ENCODE measurements around the gene TRPM8.
"Not testable (repeated sequence)": the region's sequence is repeated elsewhere in the genome, so short reads cannot be mapped to it uniquely, and the experiment has no call there.

Gene TRPM8

GRCh38 chr2:233917116-233917515 lies at the start of gene TRPM8:
Gene TRPM8, plus strand, starts transcription at chr2:233917373. Its CDS starts 9,165 bp downstream, at chr2:233926538.
- in situ Hi-C loops (cut with MboI; ENCODE audit: low sequenced_read_pairs) = no loop called here
- DNase-seq (ENCODE audit: low spot score in 2 of 2) = peak in 1 of 2 experiments; percentile 38
- Histone ChIP-seq H3K4me1 (no peaks in the 10 kb centered on the region), H3K9me3 (no peaks in the 10 kb centered on the region), H3K36me3 (replicated peaks) (no peaks in the 10 kb centered on the region), H3K27me3 (ENCODE audit: low read depth) (peaks cover 15% of the 10 kb centered on the region), H3K4me3 (no peak within 1 kb of the TSS)

- Histone ChIP-seq H3K9me3 (0 out of 2 replicates have a peak, but pooled peaks cover 3% of the 10 kb centered on the region), H3K36me3 (replicated peaks) (no peaks in the 10 kb centered on the region), H3K4me3 (peak within 1 kb of the TSS; percentile 29), H3K4me1 (peaks cover 5% of the 10 kb centered on the region), H3K27me3 (ENCODE audit: low read depth) (peaks cover 19% of the 10 kb centered on the region)
- in situ Hi-C loops (cut with MboI; ENCODE audit: low sequenced_read_pairs) = no loop called here
- DNase-seq (ENCODE audit: low spot score in 2 of 2) = peak; percentile 26 to 51
Observed at GRCh38 chr2:233867993-233868532, 49.1 kb upstream of the TRPM8 start, which contains the start of gene MSL3B. Gene MSL3B, minus strand, starts transcription at chr2:233868386.

GRCh38 chr2:233871432-233871831 lies 45.7 kb upstream of the TRPM8 start:
- Histone ChIP-seq H3K9me3 (0 out of 2 replicates have a peak, but pooled peaks cover 3% of the 10 kb centered on the region), H3K36me3 (replicated peaks) (no peaks in the 10 kb centered on the region), H3K4me3 (no peak overlapping the region), H3K27me3 (ENCODE audit: low read depth) (peaks cover 29% of the 10 kb centered on the region), H3K4me1 (peaks cover 5% of the 10 kb centered on the region)
- no peak for DNase-seq (ENCODE audit: low spot score in 2 of 2)
- in situ Hi-C loops (cut with MboI; ENCODE audit: low sequenced_read_pairs) = no loop called here

GRCh38 chr2:233872125-233872524 lies 45.0 kb upstream of the TRPM8 start:
- H3K9me3 ChIP-seq; in situ Hi-C loops (cut with MboI; ENCODE audit: low sequenced_read_pairs); H3K4me1 ChIP-seq; DNase-seq (ENCODE audit: low spot score in 2 of 2); H3K36me3 ChIP-seq (replicated peaks); H3K4me3 ChIP-seq: not testable (repeated sequence)
- H3K27me3 ChIP-seq (ENCODE audit: low read depth) = peaks cover 29% of the 10 kb centered on the region

GRCh38 chr2:233882353-233882752 lies 34.8 kb upstream of the TRPM8 start:
- in situ Hi-C loops (cut with MboI; ENCODE audit: low sequenced_read_pairs) = no loop called here
- Histone ChIP-seq H3K4me3 (no peak overlapping the region), H3K36me3 (replicated peaks) (no peaks in the 10 kb centered on the region), H3K4me1 (no peaks in the 10 kb centered on the region), H3K27me3 (ENCODE audit: low read depth) (peaks cover 2% of the 10 kb centered on the region; the same call in 1 of the 2 replicates), H3K9me3 (peaks cover 2% of the 10 kb centered on the region)
- no peak for DNase-seq (ENCODE audit: low spot score in 2 of 2)

GRCh38 chr2:233892793-233893192 lies 24.4 kb upstream of the TRPM8 start:
- no peaks in the 10 kb centered on the region for H3K36me3 ChIP-seq (replicated peaks)
- no peak overlapping the region for H3K4me3 ChIP-seq
- no peaks in the 10 kb centered on the region for H3K9me3 ChIP-seq
- no peak for DNase-seq (ENCODE audit: low spot score in 2 of 2)
- no peaks in the 10 kb centered on the region for H3K4me1 ChIP-seq
- H3K27me3 ChIP-seq (ENCODE audit: low read depth) = peaks cover 4% of the 10 kb centered on the region; the same call in 1 of the 2 replicates
- in situ Hi-C loops (cut with MboI; ENCODE audit: low sequenced_read_pairs) = no loop called here

- H3K4me3 ChIP-seq; H3K9me3 ChIP-seq; H3K4me1 ChIP-seq; in situ Hi-C loops (cut with MboI; ENCODE audit: low sequenced_read_pairs); DNase-seq (ENCODE audit: low spot score in 2 of 2); H3K36me3 ChIP-seq (replicated peaks): not testable (repeated sequence)
- peaks cover 13% of the 10 kb centered on the region for H3K27me3 ChIP-seq (ENCODE audit: low read depth)
Observed at GRCh38 chr2:233896253-233896652, 20.9 kb upstream of the TRPM8 start.

- Histone ChIP-seq H3K4me1 (no peaks in the 10 kb centered on the region), H3K4me3 (no peak overlapping the region), H3K27me3 (ENCODE audit: low read depth) (peaks cover 13% of the 10 kb centered on the region), H3K9me3 (no peaks in the 10 kb centered on the region), H3K36me3 (replicated peaks) (no peaks in the 10 kb centered on the region)
- DNase-seq (ENCODE audit: low spot score in 2 of 2) = no peak
- in situ Hi-C loops (cut with MboI; ENCODE audit: low sequenced_read_pairs) = no loop called here
Observed at GRCh38 chr2:233901367-233901766, 15.8 kb upstream of the TRPM8 start.

- H3K9me3 ChIP-seq = no peaks in the 10 kb centered on the region
- in situ Hi-C loops (cut with MboI; ENCODE audit: low sequenced_read_pairs) = no loop called here
- no peak overlapping the region for H3K4me3 ChIP-seq
- H3K27me3 ChIP-seq (ENCODE audit: low read depth) = peaks cover 13% of the 10 kb centered on the region
- H3K4me1 ChIP-seq = no peaks in the 10 kb centered on the region
- DNase-seq (ENCODE audit: low spot score in 2 of 2) = no peak
- no peaks in the 10 kb centered on the region for H3K36me3 ChIP-seq (replicated peaks)
Observed at GRCh38 chr2:233901884-233902283, 15.3 kb upstream of the TRPM8 start.

GRCh38 chr2:233905945-233906344 lies 11.2 kb upstream of the TRPM8 start:
- in situ Hi-C loops (cut with MboI; ENCODE audit: low sequenced_read_pairs) = no loop called here
- Histone ChIP-seq H3K27me3 (ENCODE audit: low read depth) (no peaks in the 10 kb centered on the region), H3K4me1 (no peaks in the 10 kb centered on the region), H3K9me3 (no peaks in the 10 kb centered on the region), H3K36me3 (replicated peaks) (no peaks in the 10 kb centered on the region), H3K4me3 (no peak overlapping the region)
- no peak for DNase-seq (ENCODE audit: low spot score in 2 of 2)

- Histone ChIP-seq H3K9me3 (no peaks in the 10 kb centered on the region), H3K36me3 (replicated peaks) (no peaks in the 10 kb centered on the region), H3K27me3 (ENCODE audit: low read depth) (no peaks in the 10 kb centered on the region), H3K4me1 (no peaks in the 10 kb centered on the region), H3K4me3 (no peak overlapping the region)
- DNase-seq (ENCODE audit: low spot score in 2 of 2) = no peak
- in situ Hi-C loops (cut with MboI; ENCODE audit: low sequenced_read_pairs) = no loop called here
Observed at GRCh38 chr2:233907627-233908026, 9.5 kb upstream of the TRPM8 start.

- peak in 1 of 2 experiments; percentile 67 for DNase-seq (ENCODE audit: low spot score in 2 of 2)
- in situ Hi-C loops (cut with MboI; ENCODE audit: low sequenced_read_pairs) = no loop called here
Observed at GRCh38 chr2:233912691-233913423, 4.3 kb upstream of the TRPM8 start.

GRCh38 chr2:233915128-233915527 lies 2.0 kb upstream of the TRPM8 start:
- DNase-seq (ENCODE audit: low spot score in 2 of 2) = peak in 1 of 2 experiments; percentile 24
- no peaks in the 10 kb centered on the region for H3K36me3 ChIP-seq (replicated peaks)
- no peaks in the 10 kb centered on the region for H3K9me3 ChIP-seq
- H3K4me3 ChIP-seq = no peak overlapping the region
- no peaks in the 10 kb centered on the region for H3K4me1 ChIP-seq
- H3K27me3 ChIP-seq (ENCODE audit: low read depth) = peaks cover 15% of the 10 kb centered on the region
- in situ Hi-C loops (cut with MboI; ENCODE audit: low sequenced_read_pairs) = no loop called here

More at GRCh38 chr2:233912691-233913423, 4.3 kb upstream of the TRPM8 start:
- Histone ChIP-seq H3K36me3 (replicated peaks) (no peaks in the 10 kb centered on the region), H3K9me3 (no peaks in the 10 kb centered on the region), H3K4me1 (no peaks in the 10 kb centered on the region), H3K4me3 (no peak overlapping the region), H3K27me3 (ENCODE audit: low read depth) (peaks cover 8% of the 10 kb centered on the region)

GRCh38 chr2:233919319-233919718 lies 2.1 kb downstream of the TRPM8 start:
- peaks cover 21% of the 10 kb centered on the region for H3K27me3 ChIP-seq (ENCODE audit: low read depth)
- H3K4me3 ChIP-seq = no peak overlapping the region
- H3K36me3 ChIP-seq (replicated peaks) = no peaks in the 10 kb centered on the region
- no peaks in the 10 kb centered on the region for H3K4me1 ChIP-seq
- in situ Hi-C loops (cut with MboI; ENCODE audit: low sequenced_read_pairs) = no loop called here
- DNase-seq (ENCODE audit: low spot score in 2 of 2) = no peak
- H3K9me3 ChIP-seq = no peaks in the 10 kb centered on the region
